Gastrocnemius medialis (tissue), 4 donors: ENCODE data around the gene UNC93A. TPM values are rescaled to one million over a fixed set of nuclear protein-coding genes. Genes with fewer than 3 reads are reported as not detected.

Experiments
- ATAC-seq, 2 donors: fragments of 150-250 bp; one replicate each; pipeline ENCODE4 v1.9.1; 2016
- DNase-seq, 2 donors: peaks; one replicate each; pipeline ENCODE4 v3.0.0-alpha.2; 2019
- H3K27ac ChIP-seq, 4 donors: fragments of 200-600 bp; sonication (generic); 1 replicate in 1 of 4; 2 replicates in 3 of 4; pipeline ENCODE4 v1.5.1; 2016 to 2018; ENCODE audit warnings: mild to moderate bottlenecking in 2 of 4, moderate library complexity in 1 of 4
- H3K27me3 ChIP-seq, 3 donors: fragments of 200-600 bp; sonication (generic) in 2 of 3; 1 replicate in 1 of 3; 2 replicates in 2 of 3; pipeline versions ENCODE4 v1.5.1 to v1.6.0; 2016 to 2019; ENCODE audit warnings: mild to moderate bottlenecking in 1 of 3, moderate library complexity in 1 of 3
- H3K36me3 ChIP-seq, 2 donors: fragments of 200-600 bp; sonication (generic) in 1 of 2; one replicate each; pipeline ENCODE4 v1.5.1; 2017 to 2018
- H3K4me1 ChIP-seq, 2 donors: fragments of 200-600 bp; sonication (generic) in 1 of 2; one replicate each; pipeline ENCODE4 v1.5.1; 2016 to 2017; ENCODE audit warnings: mild to moderate bottlenecking in 2 of 2
- H3K4me3 ChIP-seq, 4 donors: fragments of 200-600 bp; sonication (generic) in 3 of 4; 1 replicate in 1 of 4; 2 replicates in 3 of 4; pipeline ENCODE4 v1.5.1; 2016 to 2019; ENCODE audit warnings: mild to moderate bottlenecking in 2 of 4
- H3K9me3 ChIP-seq, 3 donors: fragments of 200-600 bp; sonication (generic) in 2 of 3; 1 replicate in 1 of 3; 2 replicates in 2 of 3; pipeline ENCODE4 v1.5.1; 2016 to 2019
- POLR2A ChIP-seq, 2 donors: fragments of 450-650 bp; IDR thresholded peaks; one replicate each; pipeline ENCODE4 v1.6.1; 2017; ENCODE audit warnings: antibody characterized with exemption in 2 of 2, mild to moderate bottlenecking in 2 of 2, moderate library complexity in 2 of 2
- in situ Hi-C, 4 donors: fragments of 200-750 bp; cut with MboI; loops; one replicate each; pipeline versions ENCODE4 v1.15.0 to v1.8.0; 2017; ENCODE audit warnings: low sequenced_read_pairs in 4 of 4
- intact Hi-C: fragments of 100-400 bp; cut with DNase I; formaldehyde crosslinking; loops from one replicate; pipeline ENCODE4 v1.15.1; 2023; ENCODE audit warnings: low total_unique reads
- total RNA-seq, 4 donors: library from RNA; depleted of rRNA; stranded (reverse); fragments of >200 nt; gene quantifications; one replicate each; pipeline versions ENCODE4 v1.1.0 to v1.2.3, GENCODE V29; 2016
- TF ChIP-seq, protein P1 (sequence below), 5 experiments: fragments of 450-650 bp in 3 of 5; fragments of 200-600 bp in 2 of 5; sonication (generic) in 2 of 5; IDR thresholded peaks in 4 of 5; conservative IDR thresholded peaks in 1 of 5; 1 replicate in 4 of 5; 2 replicates in 1 of 5; pipeline ENCODE4 v1.5.1; 2016 to 2019; ENCODE audit warnings: antibody characterized with exemption in 5 of 5, mild to moderate bottlenecking in 3 of 5, moderate library complexity in 3 of 5

UNC93A gene
- total RNA-seq, 4 donors from 2014 or later = not detected

DNA sequence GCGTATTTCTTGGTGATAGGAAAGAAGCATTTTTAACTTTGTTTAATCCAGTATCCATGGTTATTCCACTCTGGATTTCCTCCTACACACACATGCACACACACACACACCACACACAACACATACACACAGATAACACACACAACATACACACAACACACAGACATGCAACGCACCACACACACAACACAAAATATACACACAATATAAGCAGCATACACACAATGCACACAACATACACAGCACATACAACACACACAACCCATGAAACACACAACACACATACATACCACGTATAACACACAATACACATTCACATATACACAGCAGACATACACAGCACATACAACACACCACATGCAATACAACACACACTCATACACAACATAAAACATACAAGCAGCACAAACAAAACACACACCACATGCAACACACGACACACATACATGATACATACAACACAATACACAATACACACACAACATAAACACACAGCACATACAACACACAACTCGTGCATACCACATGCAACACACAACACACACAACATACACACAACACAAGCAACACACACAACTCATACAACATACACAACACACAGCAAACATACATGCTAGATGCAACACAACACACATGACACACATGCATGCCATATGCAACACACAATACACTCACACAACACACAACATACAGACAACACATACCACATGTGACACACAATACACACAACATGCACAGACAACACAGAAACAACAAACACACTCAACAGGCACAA is 46.7 kb downstream of the UNC93A start:
- no peak for DNase-seq
- Histone ChIP-seq H3K27ac (no peak overlapping the region), H3K9me3 (no peaks in the 10 kb centered on the region), H3K4me1 (no peaks in the 10 kb centered on the region), H3K4me3 (no peak overlapping the region), H3K36me3 (no peaks in the 10 kb centered on the region), H3K27me3 (no peaks in the 10 kb centered on the region)
- TF ChIP-seq, protein P1, sequence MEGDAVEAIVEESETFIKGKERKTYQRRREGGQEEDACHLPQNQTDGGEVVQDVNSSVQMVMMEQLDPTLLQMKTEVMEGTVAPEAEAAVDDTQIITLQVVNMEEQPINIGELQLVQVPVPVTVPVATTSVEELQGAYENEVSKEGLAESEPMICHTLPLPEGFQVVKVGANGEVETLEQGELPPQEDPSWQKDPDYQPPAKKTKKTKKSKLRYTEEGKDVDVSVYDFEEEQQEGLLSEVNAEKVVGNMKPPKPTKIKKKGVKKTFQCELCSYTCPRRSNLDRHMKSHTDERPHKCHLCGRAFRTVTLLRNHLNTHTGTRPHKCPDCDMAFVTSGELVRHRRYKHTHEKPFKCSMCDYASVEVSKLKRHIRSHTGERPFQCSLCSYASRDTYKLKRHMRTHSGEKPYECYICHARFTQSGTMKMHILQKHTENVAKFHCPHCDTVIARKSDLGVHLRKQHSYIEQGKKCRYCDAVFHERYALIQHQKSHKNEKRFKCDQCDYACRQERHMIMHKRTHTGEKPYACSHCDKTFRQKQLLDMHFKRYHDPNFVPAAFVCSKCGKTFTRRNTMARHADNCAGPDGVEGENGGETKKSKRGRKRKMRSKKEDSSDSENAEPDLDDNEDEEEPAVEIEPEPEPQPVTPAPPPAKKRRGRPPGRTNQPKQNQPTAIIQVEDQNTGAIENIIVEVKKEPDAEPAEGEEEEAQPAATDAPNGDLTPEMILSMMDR (IDR thresholded peaks at IDR 0.05 in 4 of 5, conservative IDR thresholded peaks at IDR 0.05 in 1 of 5) = no peak
- no peak for TF ChIP-seq POLR2A (IDR thresholded peaks at IDR 0.05)
- in situ Hi-C loops (no loop called here), intact Hi-C loops (no loop called here)
- ATAC-seq = no peak

- Histone ChIP-seq H3K27me3 (no peaks in the 10 kb centered on the region), H3K36me3 (no peaks in the 10 kb centered on the region), H3K9me3 (no peaks in the 10 kb centered on the region), H3K4me1 (no peaks in the 10 kb centered on the region), H3K4me3 (no peak overlapping the region), H3K27ac (no peak overlapping the region)
- ATAC-seq (no peak), DNase-seq (no peak)
- in situ Hi-C loops = no loop called here
- TF ChIP-seq, protein P1 (IDR thresholded peaks at IDR 0.05 in 4 of 5, conservative IDR thresholded peaks at IDR 0.05 in 1 of 5) = no peak
- no peak for TF ChIP-seq POLR2A (IDR thresholded peaks at IDR 0.05)
- intact Hi-C loops = no loop called here
Observed at GRCh38 chr6:167338541-167339117, 47.5 kb downstream of the UNC93A start.

GRCh38 chr6:167341038-167341583 is 50.0 kb downstream of the UNC93A start:
- intact Hi-C loops (no loop called here), in situ Hi-C loops (no loop called here)
- TF ChIP-seq POLR2A (IDR thresholded peaks at IDR 0.05) = no peak
- TF ChIP-seq, protein P1 (IDR thresholded peaks at IDR 0.05 in 4 of 5, conservative IDR thresholded peaks at IDR 0.05 in 1 of 5) = no peak
- H3K36me3 ChIP-seq = no peaks in the 10 kb centered on the region
- DNase-seq (no peak), ATAC-seq (no peak)
- H3K4me1 ChIP-seq = no peaks in the 10 kb centered on the region
- no peaks in the 10 kb centered on the region for H3K27me3 ChIP-seq
- H3K27ac ChIP-seq = no peak overlapping the region
- H3K4me3 ChIP-seq = no peak overlapping the region
- no peaks in the 10 kb centered on the region for H3K9me3 ChIP-seq

DNA sequence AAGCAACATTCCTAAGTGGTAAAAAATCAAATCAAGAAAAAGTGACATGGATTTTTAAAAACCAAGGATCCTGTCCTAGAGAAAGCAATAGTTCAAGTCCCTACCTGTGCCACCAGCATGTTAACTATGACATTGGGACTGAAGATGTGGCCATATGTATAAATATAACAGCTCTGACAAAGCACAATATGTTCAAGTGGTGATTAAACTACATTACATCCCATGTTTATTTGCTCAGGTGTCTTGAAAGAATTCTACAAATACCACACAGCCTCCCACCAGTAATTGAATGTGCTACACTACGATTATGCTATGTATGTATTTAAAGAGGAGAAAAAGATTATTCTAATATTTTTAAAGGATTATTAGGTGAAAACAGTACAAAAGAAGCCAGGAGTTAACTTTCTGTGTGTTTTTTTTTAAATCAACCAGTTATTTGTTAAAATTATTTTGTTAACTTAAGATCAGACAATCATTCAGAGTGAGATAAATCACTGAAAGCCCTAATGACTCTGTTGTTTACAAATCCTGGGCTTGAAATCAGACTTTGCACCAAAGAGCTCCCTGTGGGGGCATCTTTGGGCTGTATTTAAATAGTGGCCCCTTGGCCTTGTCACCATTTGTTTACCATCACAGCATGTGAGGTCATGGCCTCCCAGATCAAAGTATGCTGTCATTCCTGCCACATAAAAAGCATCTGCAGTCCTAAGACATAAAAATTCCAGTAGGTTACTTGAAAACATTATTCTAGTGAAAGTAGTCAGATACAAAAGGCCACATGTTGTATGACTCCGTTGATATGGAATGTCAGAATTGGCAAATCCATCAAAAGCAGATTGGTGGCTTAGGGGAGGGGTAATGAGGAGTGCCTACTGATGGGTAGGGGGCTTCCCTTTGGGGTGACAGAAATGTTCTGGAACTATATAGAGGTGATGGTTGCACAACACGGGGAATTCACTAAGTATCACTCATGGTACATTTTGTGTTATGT is 50.8 kb downstream of the UNC93A start:
- Histone ChIP-seq H3K4me3 (no peak overlapping the region), H3K4me1 (no peaks in the 10 kb centered on the region), H3K27me3 (peaks cover 0 to 4% (median 0%) of the 10 kb centered on the region in 3 donors), H3K9me3 (no peaks in the 10 kb centered on the region), H3K27ac (no peak overlapping the region), H3K36me3 (no peaks in the 10 kb centered on the region)
- in situ Hi-C loops = no loop called here
- intact Hi-C loops = no loop called here
- DNase-seq (no peak), ATAC-seq (no peak)
- no peak for TF ChIP-seq POLR2A (IDR thresholded peaks at IDR 0.05)
- TF ChIP-seq, protein P1 (IDR thresholded peaks at IDR 0.05 in 4 of 5, conservative IDR thresholded peaks at IDR 0.05 in 1 of 5) = no peak
